ENCODE results near the gene MAG.

GRCh38 chr19:35271546-35271945 lies 20.4 kb upstream of the MAG start:
- TF ChIP-seq CTCF (IDR thresholded peaks at IDR 0.05) (no peak), POLR2A (IDR thresholded peaks at IDR 0.05) (no peak)
